ENCODE data around the gene WDR75. TPM values are rescaled to one million over a fixed set of nuclear protein-coding genes. Genes with fewer than 3 reads are reported as not detected.
A peak's percentile ranks its signal among the peaks of the same experiment; 100 is the strongest.
"Not testable (repeated sequence)": the region's sequence is repeated elsewhere in the genome, so short reads cannot be mapped to it uniquely, and the experiment has no call there.

WDR75 gene
- total RNA-seq, 1 experiment from 2014 or later = 24.5 TPM

DNA sequence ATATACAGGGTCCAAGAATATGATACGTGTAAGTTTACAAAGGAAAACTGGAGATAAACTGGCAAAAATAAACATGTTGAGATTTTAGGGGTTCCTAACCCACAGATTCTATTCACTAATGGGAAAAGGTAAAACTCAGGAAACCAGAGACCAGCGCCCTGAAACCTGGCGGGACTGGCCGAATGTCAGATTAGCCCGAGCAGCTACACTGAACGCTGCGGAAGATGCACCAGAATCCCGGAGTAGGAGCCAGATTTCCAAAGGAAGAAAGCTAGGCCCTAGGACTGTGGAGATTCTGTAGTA lies 679 bp upstream of the WDR75 start:
- no peak for DNase-seq (ENCODE audit: low spot score)

DNA sequence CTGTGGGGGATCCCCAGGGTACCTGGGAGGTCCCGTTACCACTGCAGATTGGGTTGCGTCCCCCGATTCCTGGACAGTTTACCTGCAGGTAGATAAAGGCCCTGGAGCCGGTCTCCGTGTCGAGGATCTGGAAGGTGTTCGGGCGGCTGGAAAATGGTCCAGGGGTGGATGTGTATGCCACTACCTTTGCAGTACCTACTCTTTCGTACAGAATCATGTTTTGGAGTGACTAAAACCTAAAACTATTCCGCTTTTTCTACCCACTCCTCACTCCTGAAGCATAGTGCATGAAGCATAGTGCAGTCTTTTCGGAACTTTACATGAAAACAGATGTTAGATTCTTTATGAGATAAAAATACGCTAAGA lies 418 bp downstream of the WDR75 start:
- DNase-seq (ENCODE audit: low spot score) = peak; percentile 26

DNA sequence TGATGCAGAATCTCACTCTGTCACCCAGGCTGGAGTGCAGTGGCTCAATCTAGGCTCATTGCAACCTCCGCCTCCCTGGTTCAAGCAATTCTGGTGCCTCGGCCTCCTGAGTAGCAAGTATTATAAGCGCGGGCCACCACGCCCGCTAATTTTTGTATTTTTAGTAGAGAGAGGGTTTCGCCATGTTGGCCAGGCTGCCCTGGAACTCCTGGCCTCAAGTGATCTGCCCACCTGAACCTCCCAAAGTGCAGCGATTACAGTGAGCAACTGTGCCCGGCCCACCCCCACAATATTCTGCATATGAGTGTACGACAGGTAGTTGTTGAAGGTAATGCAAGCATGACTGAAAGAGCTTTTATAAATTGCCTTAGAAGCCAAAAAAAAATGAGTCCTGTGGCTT lies 1.2 kb downstream of the WDR75 start:
- no peak for DNase-seq (ENCODE audit: low spot score)

DNA sequence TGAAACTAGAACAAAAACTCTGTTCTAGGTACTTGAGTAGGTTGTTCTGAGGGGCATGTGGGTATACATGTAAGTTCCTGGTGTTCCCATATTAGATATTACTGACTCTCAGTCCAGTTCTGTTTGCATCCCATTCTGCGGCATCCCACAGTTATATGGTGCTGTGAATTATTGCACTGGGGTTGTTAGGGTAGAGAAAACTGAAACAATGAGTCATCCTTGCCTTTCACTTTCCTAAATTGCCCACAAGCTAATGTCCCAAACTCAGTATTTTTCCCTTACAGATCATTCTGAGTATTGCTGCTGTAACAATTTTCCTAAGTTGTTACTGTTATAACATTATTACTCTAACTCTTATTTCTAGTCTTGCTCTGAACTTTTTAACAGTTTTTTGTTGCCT lies 3.0 kb downstream of the WDR75 start:
- no peak for DNase-seq (ENCODE audit: low spot score)

DNA sequence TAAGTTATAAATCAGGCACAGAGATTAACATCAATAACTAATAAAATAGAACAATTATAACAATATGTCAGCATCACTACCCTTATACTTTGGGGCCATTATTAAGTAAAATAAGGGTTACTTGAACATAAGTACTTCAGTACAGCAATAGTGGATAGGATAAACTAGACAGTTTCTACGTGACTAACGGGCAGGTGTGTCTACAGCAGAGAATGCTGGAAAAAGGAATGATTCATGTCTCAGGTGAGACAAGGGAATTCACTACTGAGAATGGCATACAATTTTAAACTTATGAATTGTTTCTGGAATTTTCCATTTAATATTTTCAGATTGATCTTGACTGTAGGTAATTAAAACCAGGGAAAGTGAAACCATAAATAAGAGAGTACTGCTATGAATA lies 5.5 kb downstream of the WDR75 start:
- DNase-seq (ENCODE audit: low spot score) = no peak

DNA sequence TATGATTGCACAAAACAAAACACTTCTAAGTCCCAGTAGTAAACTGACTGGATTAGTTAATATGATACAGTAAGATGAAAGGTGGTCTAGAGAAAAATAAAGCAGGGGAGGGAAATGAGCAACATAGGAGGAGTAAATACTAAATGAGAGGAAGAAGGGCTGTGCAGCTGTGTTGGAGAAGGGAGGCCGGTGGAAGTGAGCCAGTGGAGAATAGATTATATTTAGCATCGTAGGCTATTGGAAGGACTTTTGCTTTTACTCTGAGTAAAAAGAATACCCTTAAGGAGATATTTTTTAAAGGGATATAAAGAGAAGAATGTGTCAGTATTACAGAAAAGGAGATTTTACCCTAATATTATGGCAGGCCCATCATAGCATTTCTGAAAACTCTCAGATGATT lies 12.7 kb downstream of the WDR75 start:
- DNase-seq (ENCODE audit: low spot score) = no peak

DNA sequence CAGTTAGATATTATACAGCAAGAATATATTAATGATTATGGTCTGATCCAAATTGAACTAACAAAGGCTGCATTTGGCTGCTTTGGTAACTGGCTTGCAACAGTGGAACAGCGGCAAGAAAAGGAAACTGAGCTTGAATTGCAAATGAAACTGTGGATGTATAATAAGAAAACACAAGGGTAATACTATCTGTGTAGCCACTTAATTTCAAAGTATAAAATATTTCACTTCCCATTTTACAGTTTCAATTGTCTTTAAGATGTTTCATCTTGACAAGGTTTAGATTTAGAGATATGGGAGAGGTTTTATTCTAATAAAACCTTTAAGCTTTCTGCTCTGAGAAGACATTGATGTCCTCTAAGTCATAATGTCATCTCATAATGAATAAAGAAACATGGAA lies 23.8 kb downstream of the WDR75 start:
- no peak for DNase-seq (ENCODE audit: low spot score)

DNA sequence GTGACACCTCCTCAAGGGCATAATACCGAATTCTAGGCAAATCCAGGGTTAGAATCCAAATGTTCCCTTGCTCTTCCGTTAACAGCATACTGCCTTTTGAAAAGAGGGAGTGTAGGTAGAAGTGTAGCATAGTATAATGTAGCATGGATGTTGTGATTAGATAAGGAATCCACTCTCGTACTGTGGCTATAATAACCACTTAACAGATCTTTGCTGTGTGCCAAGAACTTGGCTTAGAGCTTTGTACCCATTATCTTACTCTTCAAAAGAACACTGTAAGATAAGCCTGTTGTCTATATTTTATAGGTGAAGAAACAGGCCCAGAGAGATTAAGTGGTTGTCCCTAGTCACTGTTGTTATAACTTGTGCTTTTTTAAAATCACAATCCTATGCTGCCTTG lies 24.2 kb downstream of the WDR75 start:
- no peak for DNase-seq (ENCODE audit: low spot score)

DNA sequence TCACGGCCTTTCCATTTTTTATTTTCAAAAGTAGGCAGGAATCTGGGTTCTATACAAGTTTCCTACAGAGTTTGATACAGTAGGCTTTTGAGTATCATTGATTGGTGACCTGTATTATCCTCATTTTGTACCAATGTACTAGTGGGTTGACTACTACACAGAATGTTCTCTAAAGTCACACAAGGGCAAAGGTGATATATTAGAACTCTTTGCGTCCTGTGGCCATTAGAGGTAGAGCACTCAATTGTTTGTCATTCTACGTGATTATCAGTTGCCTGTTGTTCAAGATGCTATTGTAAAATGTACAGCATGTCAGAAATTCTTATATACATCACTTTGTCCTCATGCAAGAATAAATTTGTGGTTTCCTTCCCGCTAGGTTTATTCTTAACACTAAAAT lies 24.8 kb downstream of the WDR75 start:
- no peak for DNase-seq (ENCODE audit: low spot score)

DNA sequence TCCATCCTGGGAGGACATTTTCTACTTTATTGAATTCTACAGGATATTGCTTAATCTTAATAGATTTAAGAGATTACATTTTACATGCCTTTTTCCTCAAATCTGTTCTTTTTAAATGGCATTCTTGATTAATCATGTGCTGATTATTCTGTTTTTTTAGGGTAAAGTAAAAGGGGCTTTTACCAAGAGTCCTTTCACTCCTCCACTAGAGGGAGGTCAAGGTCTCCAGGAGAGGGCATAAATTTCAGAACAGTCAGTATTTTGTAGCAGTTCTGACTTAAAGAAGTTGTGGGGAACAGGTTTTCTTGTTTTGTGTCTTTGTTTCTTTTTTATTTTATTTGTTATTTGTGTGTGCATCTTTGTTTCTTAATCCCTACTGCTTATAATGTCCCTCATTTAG lies 25.4 kb downstream of the WDR75 start:
- DNase-seq (ENCODE audit: low spot score) = peak; percentile 68

DNA sequence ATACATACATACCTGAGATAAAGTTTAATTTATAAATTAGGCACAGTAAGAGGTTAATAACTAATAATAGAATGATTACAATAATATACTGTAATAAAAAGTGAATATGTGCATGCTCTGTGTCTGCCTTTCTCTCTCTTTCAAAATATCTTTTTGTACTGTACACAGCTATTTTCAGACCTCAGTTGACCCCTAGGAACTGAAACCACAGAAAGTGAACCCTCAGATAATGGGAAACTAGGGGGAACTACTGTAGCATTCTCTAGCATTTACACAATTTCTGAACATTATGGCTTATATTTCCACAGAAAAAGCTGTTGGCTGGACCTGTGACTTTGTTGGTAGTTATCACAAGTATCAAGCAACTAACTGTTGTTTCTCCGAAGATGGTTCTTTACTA lies 25.9 kb downstream of the WDR75 start:
- no peak for DNase-seq (ENCODE audit: low spot score)

DNA sequence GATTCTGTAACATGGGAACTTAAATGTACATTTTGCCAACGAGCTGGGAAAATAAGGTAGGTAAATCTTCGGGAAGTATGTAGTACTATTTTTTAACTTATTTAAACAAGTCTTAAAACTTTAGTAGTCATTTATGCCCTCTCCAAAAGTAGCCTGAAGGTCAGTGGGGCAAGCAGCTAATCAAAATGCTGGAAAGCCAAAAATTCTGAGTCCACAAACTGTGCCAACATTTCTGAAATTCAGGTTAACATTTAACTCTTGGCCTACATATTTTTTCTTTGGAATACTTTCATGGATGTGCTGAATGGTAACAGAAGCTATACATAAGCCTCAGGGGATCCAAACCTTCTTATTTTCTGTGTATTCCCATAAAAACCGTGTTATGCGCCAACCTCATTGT lies 26.3 kb downstream of the WDR75 start:
- DNase-seq (ENCODE audit: low spot score) = no peak

DNA sequence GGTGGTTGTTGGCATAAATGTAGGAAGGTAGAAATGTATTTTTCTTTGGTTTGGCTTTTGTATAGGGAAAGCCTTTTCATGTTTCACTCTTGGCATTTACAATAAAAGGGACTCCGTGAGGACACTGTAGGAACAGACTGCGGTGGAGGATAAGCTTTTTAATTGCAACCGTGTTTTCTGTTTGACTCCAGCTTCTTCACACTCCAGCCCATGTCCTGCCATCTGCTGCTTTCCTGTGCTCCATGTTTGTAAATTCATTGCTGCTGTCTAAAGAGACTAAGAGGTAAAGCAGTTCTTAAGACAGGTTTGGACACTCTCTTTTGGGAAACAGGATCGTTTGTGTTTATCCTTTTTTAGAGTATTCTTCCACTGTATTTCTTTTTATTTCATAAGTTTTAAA lies 33.3 kb downstream of the WDR75 start:
- no peak for DNase-seq (ENCODE audit: low spot score)

DNA sequence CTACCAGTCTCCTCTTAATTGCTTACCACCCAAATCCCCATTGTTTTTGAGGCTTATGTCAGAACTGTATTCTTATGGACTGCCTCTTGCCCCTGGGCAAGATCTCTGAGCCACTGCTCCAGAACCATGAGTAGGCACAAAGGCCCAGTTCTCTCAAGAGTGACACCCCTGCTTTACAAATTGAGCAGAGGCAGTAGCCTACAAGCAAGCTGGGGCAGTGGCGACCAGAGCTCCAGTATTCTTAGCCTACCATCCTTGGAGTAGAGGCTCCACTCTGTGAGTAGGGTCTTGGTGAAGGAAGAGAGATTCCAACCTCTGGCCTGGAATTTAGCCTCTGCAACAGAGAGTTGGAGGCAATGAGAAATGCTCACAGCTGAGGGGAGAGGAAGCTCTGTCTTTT lies 36.5 kb downstream of the WDR75 start:
- DNase-seq (ENCODE audit: low spot score) = no peak

DNA sequence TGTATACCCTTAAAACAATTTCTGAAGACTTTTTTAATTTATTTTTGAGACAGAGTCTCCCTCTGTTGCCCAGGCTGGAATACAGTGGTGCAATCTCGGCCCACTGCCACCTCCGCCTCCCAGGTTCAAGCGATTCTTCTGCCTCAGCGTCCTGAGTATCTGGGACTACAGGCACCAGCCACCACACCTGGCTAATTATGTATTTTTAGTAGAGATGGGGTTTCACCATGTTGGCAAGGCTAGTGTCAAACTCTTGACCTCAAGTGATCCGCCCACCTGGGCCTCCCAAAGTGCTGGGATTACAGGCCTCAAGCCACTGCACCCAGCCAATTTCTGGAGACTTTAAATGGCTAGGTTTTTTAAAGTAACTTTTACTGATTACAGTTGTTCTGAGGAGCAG lies 37.0 kb downstream of the WDR75 start:
- not testable (repeated sequence) for DNase-seq (ENCODE audit: low spot score)

DNA sequence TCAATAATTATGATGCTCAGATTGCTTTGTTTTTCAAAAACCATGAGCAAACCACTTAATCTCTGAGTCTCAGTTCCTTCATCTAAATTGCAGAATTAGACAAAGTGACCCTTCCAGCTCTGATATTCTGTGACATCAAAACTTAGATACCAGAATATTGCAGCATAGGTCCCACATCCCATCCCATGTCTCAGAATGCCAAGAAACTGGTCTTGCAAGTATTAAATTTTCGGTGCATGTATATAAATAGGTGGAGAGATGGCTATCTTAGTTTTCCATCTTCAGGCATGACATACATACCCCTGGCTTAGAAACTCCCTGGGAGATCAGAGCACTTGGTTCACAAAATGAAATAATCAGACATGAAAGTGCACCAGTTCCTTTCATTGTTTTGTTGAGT lies 39.8 kb downstream of the WDR75 start:
- no peak for DNase-seq (ENCODE audit: low spot score)

DNA sequence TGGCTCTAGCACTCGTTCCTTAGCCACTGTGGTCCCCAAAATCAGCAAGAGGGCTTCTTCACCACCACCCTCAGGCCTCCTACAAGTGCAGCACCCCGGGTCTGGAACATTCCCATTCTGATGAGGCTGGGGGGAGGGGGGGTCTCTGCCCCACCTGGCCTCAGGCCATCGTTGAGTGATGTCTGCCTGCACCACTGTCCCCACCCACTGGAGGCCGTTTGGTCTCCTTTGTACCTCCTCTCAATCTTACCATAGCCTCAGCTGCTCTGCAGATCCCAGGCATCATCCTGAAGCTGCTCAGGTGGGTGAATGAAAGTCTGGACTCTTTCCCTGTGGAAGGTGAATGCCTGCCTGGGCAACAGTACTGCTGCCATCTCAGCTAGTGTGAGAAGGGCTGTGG lies 42.3 kb downstream of the WDR75 start:
- DNase-seq (ENCODE audit: low spot score) = no peak

DNA sequence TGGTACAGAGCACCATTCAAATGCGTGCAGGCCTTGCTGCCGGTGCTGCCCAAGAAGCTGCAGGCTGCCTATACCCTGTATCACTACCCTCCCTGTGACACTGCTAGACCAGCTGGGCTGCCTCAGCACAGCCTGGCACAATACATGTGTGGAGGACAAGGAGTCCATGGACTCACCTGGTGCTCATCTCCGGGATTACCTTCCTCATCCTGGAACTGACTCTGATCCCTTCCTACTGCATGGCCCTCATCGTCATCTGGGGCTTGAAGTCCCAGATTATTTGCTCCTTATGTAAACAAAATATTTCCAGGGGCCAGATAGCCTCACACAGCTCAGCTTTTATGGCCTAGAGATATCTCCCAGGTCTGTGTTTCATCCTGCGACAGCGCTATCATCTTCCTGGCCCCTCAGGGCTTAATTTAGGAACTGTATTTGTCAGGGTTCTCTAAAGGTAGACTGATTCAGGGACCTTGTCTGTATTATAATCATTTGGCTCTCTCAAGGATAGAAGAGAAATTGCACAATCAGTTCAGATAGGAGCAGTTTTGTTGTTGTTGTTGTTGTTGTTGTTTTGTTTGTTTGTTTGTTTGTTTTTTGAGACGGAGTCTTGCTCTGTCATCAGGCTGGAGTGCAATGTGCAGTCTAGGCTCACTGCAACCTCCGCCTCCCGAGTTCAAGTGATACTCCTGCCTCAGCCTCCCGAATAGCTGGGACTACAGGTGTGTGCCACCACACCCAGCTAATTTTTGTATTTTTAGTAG lies 42.9 kb downstream of the WDR75 start:
- no peak for DNase-seq (ENCODE audit: low spot score)

DNA sequence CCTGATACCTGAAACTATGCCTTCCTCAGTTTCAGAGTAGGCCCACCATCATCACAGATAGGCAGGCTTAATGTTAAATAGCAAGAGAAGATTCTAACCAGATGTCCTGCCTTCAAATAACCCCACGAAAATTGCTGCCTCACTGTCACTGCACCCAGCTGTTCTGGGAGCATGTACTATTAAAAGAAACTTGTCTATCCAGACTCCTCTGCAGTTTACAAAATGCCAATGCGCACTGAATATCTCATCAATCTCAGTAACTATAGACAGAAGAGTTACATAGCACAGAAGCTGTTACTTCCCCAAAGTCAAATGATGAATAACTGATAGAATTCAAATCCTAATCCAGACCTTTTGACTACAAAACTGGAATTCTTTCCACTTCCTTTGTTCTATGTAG lies 43.9 kb downstream of the WDR75 start:
- no peak for DNase-seq (ENCODE audit: low spot score)

DNA sequence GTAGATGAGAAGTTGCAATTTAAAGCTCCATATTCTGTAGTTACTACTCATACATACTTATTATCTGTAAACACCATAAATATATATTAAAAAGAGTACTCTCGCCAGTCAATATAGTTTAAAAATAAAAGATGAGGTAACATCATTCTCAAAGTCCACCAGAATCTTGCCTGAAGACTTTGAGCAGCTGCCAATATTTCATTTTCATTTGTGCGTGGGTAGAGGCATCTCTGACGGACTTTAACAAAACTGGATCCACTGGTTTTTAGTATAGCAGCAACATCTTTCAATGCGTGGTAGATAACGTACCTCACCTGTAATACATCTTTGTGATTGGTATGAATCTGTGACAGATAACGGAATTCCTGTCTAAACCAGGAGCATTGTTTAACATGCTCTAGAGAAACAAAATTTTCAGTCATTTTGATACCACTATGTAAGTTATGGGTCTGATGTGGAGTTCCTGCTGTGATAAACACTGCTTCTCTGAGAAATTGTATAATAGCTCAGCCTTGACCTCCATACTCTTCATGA lies 45.0 kb downstream of the WDR75 start:
- DNase-seq (ENCODE audit: low spot score) = peak; percentile 35

DNA sequence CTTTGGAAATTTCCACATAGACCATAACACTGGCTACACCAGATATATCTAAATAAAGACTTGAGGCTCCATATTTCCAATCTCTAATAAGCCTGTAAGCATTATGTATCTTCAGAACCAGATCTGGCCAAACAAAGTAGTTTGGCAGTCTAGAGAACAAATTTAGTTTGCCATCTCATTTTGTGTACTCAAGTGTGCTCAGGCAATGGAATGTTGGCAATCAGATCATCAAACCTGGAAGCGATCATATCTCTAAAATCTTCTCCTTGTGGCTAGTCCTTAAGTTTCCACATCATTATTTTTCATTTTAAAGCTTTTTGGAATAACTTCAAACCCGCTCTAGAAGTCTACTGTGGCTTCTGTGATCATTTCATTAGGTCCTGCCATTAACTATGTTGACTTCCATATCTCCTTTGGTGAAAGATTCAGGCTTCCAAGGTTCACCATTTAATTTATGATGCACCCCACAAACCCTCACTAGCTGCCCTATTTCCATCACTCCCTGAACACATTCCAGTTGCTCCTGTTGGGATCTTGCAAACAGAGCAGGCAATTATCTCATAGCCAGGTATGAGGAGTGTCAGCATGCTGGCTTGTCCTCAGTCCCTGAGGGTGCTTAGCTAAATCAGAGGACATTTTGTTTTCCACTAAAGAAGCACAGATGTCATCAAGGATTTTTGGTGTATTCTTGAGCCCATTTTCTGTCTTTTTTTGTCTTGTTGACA lies 46.2 kb downstream of the WDR75 start:
- DNase-seq (ENCODE audit: low spot score) = no peak

DNA sequence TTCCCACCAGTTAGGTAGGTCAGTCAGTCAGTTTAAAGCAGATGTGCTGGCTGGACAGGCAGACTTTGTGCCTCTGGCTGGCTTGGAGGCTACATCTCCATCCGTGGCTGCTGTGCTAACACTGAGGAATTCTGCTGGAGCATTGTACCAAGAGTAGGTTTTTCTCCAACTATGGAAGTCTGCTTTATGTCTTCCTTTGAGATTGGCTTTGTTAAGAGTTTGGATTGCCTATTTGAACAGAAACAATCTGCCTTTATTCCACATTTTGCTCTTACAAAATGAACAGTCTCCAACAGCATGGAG lies 46.7 kb downstream of the WDR75 start:
- no peak for DNase-seq (ENCODE audit: low spot score)

DNA sequence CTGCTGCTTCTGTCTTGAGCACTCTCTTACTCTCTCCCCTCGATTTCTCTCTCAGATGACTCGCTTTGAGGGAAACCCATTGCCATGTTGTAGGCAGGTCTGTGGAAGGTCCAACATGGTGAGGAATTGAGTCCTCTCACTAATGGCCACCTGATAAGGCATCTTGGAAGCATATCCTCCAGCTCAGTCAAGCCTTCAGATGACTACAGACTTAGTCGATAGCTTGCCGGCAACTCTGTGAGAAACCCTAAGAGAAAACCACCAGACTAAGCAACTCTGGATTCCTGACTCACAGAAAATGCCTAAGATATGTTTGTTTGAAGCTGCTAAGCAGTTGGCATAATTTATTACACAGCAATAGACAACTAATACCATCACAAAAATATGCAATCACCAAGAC lies 51.2 kb downstream of the WDR75 start:
- no peak for DNase-seq (ENCODE audit: low spot score)

DNA sequence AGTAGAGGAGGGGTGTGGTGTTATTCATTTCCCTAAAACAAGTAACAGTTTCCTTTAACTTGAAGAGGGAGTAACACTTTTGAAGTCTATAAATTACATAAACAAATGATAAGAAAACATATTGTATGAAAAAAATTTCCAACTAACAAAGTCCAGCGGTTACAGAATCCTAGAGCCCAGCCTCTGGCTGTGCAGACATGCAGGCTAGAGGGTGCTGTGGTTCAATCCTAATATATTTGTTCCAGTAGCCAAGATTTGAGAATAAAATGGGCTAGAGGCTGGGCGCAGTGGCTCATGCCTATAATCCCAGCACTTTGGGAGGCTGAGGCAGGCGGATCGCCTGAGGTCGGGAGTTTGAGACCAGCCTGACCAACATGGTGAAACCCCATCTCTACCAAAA lies 56.9 kb downstream of the WDR75 start:
- DNase-seq (ENCODE audit: low spot score) = no peak

All from HT-29 (cell line).